ENCODE data around the gene ATF6B. TPM values are rescaled to one million over a fixed set of nuclear protein-coding genes. Genes with fewer than 3 reads are reported as not detected.

Gene ATF6B
- total RNA-seq, 1 experiment from 2014 or later = 70.2 TPM

GRCh38 chr6:32111424-32112066 lies 16.5 kb downstream of the ATF6B start:
- no TSS peak for BruUV-seq (replicated peaks)
- no peak for TF ChIP-seq EZH2 (IDR thresholded peaks at IDR 0.05; ENCODE audit: borderline replicate concordance, low read depth, low read length, poor library complexity, severe bottlenecking)
- TF ChIP-seq, protein P1, sequence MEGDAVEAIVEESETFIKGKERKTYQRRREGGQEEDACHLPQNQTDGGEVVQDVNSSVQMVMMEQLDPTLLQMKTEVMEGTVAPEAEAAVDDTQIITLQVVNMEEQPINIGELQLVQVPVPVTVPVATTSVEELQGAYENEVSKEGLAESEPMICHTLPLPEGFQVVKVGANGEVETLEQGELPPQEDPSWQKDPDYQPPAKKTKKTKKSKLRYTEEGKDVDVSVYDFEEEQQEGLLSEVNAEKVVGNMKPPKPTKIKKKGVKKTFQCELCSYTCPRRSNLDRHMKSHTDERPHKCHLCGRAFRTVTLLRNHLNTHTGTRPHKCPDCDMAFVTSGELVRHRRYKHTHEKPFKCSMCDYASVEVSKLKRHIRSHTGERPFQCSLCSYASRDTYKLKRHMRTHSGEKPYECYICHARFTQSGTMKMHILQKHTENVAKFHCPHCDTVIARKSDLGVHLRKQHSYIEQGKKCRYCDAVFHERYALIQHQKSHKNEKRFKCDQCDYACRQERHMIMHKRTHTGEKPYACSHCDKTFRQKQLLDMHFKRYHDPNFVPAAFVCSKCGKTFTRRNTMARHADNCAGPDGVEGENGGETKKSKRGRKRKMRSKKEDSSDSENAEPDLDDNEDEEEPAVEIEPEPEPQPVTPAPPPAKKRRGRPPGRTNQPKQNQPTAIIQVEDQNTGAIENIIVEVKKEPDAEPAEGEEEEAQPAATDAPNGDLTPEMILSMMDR (conservative IDR thresholded peaks at IDR 0.05; ENCODE audit: low read depth, low read length) = no peak
- H3K4me1 ChIP-seq (ENCODE audit: insufficient read depth, low read length, poor library complexity, severe bottlenecking) = peaks cover 14% of the 10 kb centered on the region
- intact Hi-C loops (cut with micrococcal nuclease; ENCODE audit: unreplicated experiment) = no loop called here
- no peak for DNase-seq (ENCODE audit: low spot score)
- no peaks in the 10 kb centered on the region for H3K9me3 ChIP-seq (ENCODE audit: low read depth, low read length, poor library complexity, severe bottlenecking)
- H3K4me3 ChIP-seq (ENCODE audit: low read depth, low read length, poor library complexity, severe bottlenecking) = no peak overlapping the region
- no peak overlapping the region for H3K27ac ChIP-seq (ENCODE audit: low read depth, low read length, poor library complexity, severe bottlenecking)
- peaks cover 2% of the 10 kb centered on the region for H3K36me3 ChIP-seq (ENCODE audit: insufficient read depth, low read length, poor library complexity, severe bottlenecking)
- ChIA-PET CTCF (no interaction called here), POLR2A (ENCODE audit: low non-redundant PET) (no interaction called here)
- H3K27me3 ChIP-seq (replicated peaks; ENCODE audit: insufficient read depth, low read depth, low read length, poor library complexity) = peaks cover 5% of the 10 kb centered on the region

DNA sequence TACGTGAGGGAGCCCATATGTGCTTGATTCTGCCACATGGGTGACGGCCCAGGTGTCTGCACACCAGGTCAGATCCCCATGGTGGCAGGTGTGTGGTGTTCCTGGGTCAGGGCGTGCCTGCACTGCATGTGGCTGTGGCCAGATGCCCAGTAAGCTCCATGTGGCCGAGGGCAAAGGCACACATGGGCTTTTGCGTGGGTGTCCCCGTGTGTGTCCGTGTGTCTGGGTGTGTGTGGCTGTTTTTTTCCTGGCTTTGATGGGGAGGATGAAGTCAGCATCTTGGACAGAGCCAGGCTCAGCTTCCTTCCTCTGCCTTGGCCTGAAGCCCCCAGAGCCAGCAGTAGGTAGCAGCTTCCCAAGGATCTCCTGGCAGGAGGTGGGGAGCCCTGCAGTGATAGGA lies 17.4 kb downstream of the ATF6B start:
- BruUV-seq (replicated peaks) = no TSS peak
- no peak for DNase-seq (ENCODE audit: low spot score)
- Histone ChIP-seq H3K4me1 (ENCODE audit: insufficient read depth, low read length, poor library complexity, severe bottlenecking) (peaks cover 14% of the 10 kb centered on the region), H3K9me3 (ENCODE audit: low read depth, low read length, poor library complexity, severe bottlenecking) (no peaks in the 10 kb centered on the region), H3K4me3 (ENCODE audit: low read depth, low read length, poor library complexity, severe bottlenecking) (no peak overlapping the region), H3K27me3 (replicated peaks; ENCODE audit: insufficient read depth, low read depth, low read length, poor library complexity) (peaks cover 5% of the 10 kb centered on the region), H3K36me3 (ENCODE audit: insufficient read depth, low read length, poor library complexity, severe bottlenecking) (no peaks in the 10 kb centered on the region), H3K27ac (ENCODE audit: low read depth, low read length, poor library complexity, severe bottlenecking) (no peak overlapping the region)
- TF ChIP-seq, protein P1 (conservative IDR thresholded peaks at IDR 0.05; ENCODE audit: low read depth, low read length) = no peak
- TF ChIP-seq EZH2 (IDR thresholded peaks at IDR 0.05; ENCODE audit: borderline replicate concordance, low read depth, low read length, poor library complexity, severe bottlenecking) = no peak
- ChIA-PET POLR2A (ENCODE audit: low non-redundant PET) (no interaction called here), CTCF (interaction anchor here (0.5 kb wide), 1 partner anchor 14 kb away, joined by 4 read pairs; no protein-coding TSS in a partner anchor)
- intact Hi-C loops (cut with micrococcal nuclease; ENCODE audit: unreplicated experiment) = no loop called here

DNA sequence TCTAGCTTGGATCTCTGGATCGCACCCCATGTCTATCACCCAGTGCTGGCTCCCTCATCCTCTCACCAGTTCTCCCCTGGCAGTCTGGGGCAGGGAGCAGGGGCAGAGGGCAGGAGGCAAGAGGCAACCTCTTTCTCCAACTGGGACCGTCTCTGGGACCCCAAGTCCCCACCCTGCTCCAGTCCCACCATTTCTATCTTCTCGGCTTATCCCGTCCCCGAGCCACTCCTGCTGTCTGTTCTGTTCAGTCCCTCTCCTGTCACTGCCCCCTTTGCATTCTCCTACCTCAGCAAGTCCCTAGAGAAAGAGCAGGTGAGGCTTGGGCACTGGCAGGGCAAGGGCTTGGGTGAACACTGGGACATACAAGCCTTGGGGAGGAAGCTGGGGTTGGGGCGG lies 18.3 kb downstream of the ATF6B start:
- CTCF ChIA-PET = interaction anchor here (0.6 to 2.3 kb wide), 2 partner anchors 9 to 53 kb away, joined by 6 to 9 read pairs; no protein-coding TSS in a partner anchor
- no peak for TF ChIP-seq EZH2 (IDR thresholded peaks at IDR 0.05; ENCODE audit: borderline replicate concordance, low read depth, low read length, poor library complexity, severe bottlenecking)
- TF ChIP-seq, protein P1 (conservative IDR thresholded peaks at IDR 0.05; ENCODE audit: low read depth, low read length) = no peak
- no TSS peak for BruUV-seq (replicated peaks)
- intact Hi-C loops (cut with micrococcal nuclease; ENCODE audit: unreplicated experiment) = no loop called here
- no peaks in the 10 kb centered on the region for H3K9me3 ChIP-seq (ENCODE audit: low read depth, low read length, poor library complexity, severe bottlenecking)
- POLR2A ChIA-PET (ENCODE audit: low non-redundant PET) = interaction anchor here (0.6 to 0.7 kb wide), 2 partner anchors 8 to 569 kb away, joined by 5 to 16 read pairs; no protein-coding TSS in a partner anchor
- H3K27ac ChIP-seq (ENCODE audit: low read depth, low read length, poor library complexity, severe bottlenecking) = no peak overlapping the region
- no peak for DNase-seq (ENCODE audit: low spot score)
- H3K27me3 ChIP-seq (replicated peaks; ENCODE audit: insufficient read depth, low read depth, low read length, poor library complexity) = peaks cover 5% of the 10 kb centered on the region
- peaks cover 14% of the 10 kb centered on the region for H3K4me1 ChIP-seq (ENCODE audit: insufficient read depth, low read length, poor library complexity, severe bottlenecking)
- H3K4me3 ChIP-seq (ENCODE audit: low read depth, low read length, poor library complexity, severe bottlenecking) = no peak overlapping the region
- no peaks in the 10 kb centered on the region for H3K36me3 ChIP-seq (ENCODE audit: insufficient read depth, low read length, poor library complexity, severe bottlenecking)
